Upper lobe of right lung (tissue), 1 donor: ENCODE data around the gene PLPP3. TPM values are rescaled to one million over a fixed set of nuclear protein-coding genes. Genes with fewer than 3 reads are reported as not detected.

Source experiments
- ATAC-seq: fragments of 200-7000 bp; cut with Tn5 transposase; one replicate; pipeline ENCODE4 v1.9.1; 2020; ENCODE audit warnings: mild to moderate bottlenecking, moderate library complexity
- DNase-seq: peaks from one replicate; pipeline ENCODE4 v3.0.0-alpha.2; 2020
- H3K27ac ChIP-seq: fragments of 200-600 bp; one replicate; pipeline ENCODE4 v1.8.0; 2022
- H3K27me3 ChIP-seq: fragments of 200-600 bp; one replicate; pipeline ENCODE4 v1.8.0; 2022; ENCODE audit warnings: mild to moderate bottlenecking
- H3K36me3 ChIP-seq: fragments of 200-600 bp; one replicate; pipeline ENCODE4 v1.8.0; 2022
- H3K4me1 ChIP-seq: fragments of 200-600 bp; one replicate; pipeline ENCODE4 v1.8.0; 2022
- H3K4me3 ChIP-seq: fragments of 200-600 bp; one replicate; pipeline ENCODE4 v1.8.0; 2022; ENCODE audit warnings: mild to moderate bottlenecking
- H3K9me3 ChIP-seq: fragments of 200-600 bp; one replicate; pipeline ENCODE4 v1.8.0; 2022
- CTCF ChIP-seq: fragments of 200-600 bp; IDR thresholded peaks from one replicate; pipeline ENCODE4 v1.8.0; 2022; ENCODE audit warnings: antibody characterized with exemption
- intact Hi-C: fragments of 100-400 bp; cut with DNase I; formaldehyde crosslinking; loops from one replicate; pipeline ENCODE4 v1.11.0; 2022
- total RNA-seq: library from RNA; stranded (reverse); fragmentation: NEBNext Ultra II Directional; extraction: Animal tissue kit (Norgen Biotek cat#: 25700); gene quantifications from one replicate; pipeline ENCODE4 v1.2.1, GENCODE V29; 2021
- donor health status: DM: no; HTN: yes; CAD: no; lungs with severe emphysema.

PLPP3 gene
- total RNA-seq, 1 donor from 2014 or later, result 124 TPM

GRCh38 chr1:56477164-56478111 is 101.9 kb downstream of the PLPP3 start:
- DNase-seq (peak; percentile 89), ATAC-seq (peak; percentile 89)
- H3K9me3 ChIP-seq, result no peaks in the 10 kb centered on the region
- intact Hi-C loops, result no loop called here
- peak overlapping the region; percentile 57 for H3K4me3 ChIP-seq
- TF ChIP-seq CTCF, result no peak
- peaks cover 11% of the 10 kb centered on the region for H3K4me1 ChIP-seq
- peak overlapping the region; percentile 92 for H3K27ac ChIP-seq
- no peaks in the 10 kb centered on the region for H3K36me3 ChIP-seq
- H3K27me3 ChIP-seq, result no peaks in the 10 kb centered on the region

- TF ChIP-seq CTCF, result no peak
- Histone ChIP-seq H3K4me3 (no peak overlapping the region), H3K27ac (no peak overlapping the region), H3K27me3 (no peaks in the 10 kb centered on the region), H3K9me3 (no peaks in the 10 kb centered on the region), H3K36me3 (no peaks in the 10 kb centered on the region), H3K4me1 (peaks cover 37% of the 10 kb centered on the region)
- ATAC-seq (no peak), DNase-seq (no peak)
- intact Hi-C loops, result no loop called here
Observed at GRCh38 chr1:56473582-56474270, 105.6 kb downstream of the PLPP3 start.

- TF ChIP-seq CTCF, result no peak
- Histone ChIP-seq H3K27me3 (no peaks in the 10 kb centered on the region), H3K9me3 (no peaks in the 10 kb centered on the region), H3K4me3 (no peak overlapping the region), H3K27ac (no peak overlapping the region), H3K4me1 (peaks cover 32% of the 10 kb centered on the region), H3K36me3 (no peaks in the 10 kb centered on the region)
- intact Hi-C loops, result no loop called here
- DNase-seq (no peak), ATAC-seq (peak; percentile 63)
Observed at GRCh38 chr1:56472860-56473259, 106.5 kb downstream of the PLPP3 start.

GRCh38 chr1:56469640-56470371 is 109.6 kb downstream of the PLPP3 start:
- H3K36me3 ChIP-seq, result no peaks in the 10 kb centered on the region
- peak; percentile 62 for ATAC-seq
- no peaks in the 10 kb centered on the region for H3K9me3 ChIP-seq
- H3K4me1 ChIP-seq, result peaks cover 34% of the 10 kb centered on the region
- H3K4me3 ChIP-seq, result no peak overlapping the region
- no peaks in the 10 kb centered on the region for H3K27me3 ChIP-seq
- intact Hi-C loops, result no loop called here
- no peak for DNase-seq
- H3K27ac ChIP-seq, result peak overlapping the region; percentile 63
- no peak for TF ChIP-seq CTCF

- Histone ChIP-seq H3K9me3 (no peaks in the 10 kb centered on the region), H3K27ac (no peak overlapping the region), H3K4me1 (peaks cover 34% of the 10 kb centered on the region), H3K27me3 (no peaks in the 10 kb centered on the region), H3K36me3 (no peaks in the 10 kb centered on the region), H3K4me3 (no peak overlapping the region)
- intact Hi-C loops, result no loop called here
- DNase-seq (no peak), ATAC-seq (no peak)
- TF ChIP-seq CTCF, result no peak
Observed at GRCh38 chr1:56468518-56468917, 110.8 kb downstream of the PLPP3 start.
